Measurements from ENCODE around the gene AHCYL2. TPM values are rescaled to one million over a fixed set of nuclear protein-coding genes. Genes with fewer than 3 reads are reported as not detected.

AHCYL2 gene
- total RNA-seq, 1 experiment from 2014 or later: 23.2 TPM

GRCh38 chr7:129371487-129371886 lies 146.7 kb downstream of the AHCYL2 start:
- Histone ChIP-seq H3K4me1 (ENCODE audit: insufficient read depth, low read length) (peaks cover 9% of the 10 kb centered on the region; the same call in 1 of the 2 replicates), H3K79me2 (ENCODE audit: insufficient read depth, low read length) (no peaks in the 10 kb centered on the region), H4K20me1 (ENCODE audit: control insufficient read depth, insufficient read depth, insufficient read length) (no peaks in the 10 kb centered on the region), H3K79me1 (ENCODE audit: insufficient read depth, low read depth, low read length, poor library complexity, severe bottlenecking) (no peaks in the 10 kb centered on the region), H3K23ac (ENCODE audit: insufficient read length, low read depth, low read length) (no peak overlapping the region), H3K27me3 (ENCODE audit: insufficient read depth, low read length) (no peaks in the 10 kb centered on the region), H3K9ac (ENCODE audit: extremely low read depth, insufficient read length, low read length) (no peak overlapping the region), H3K18ac (ENCODE audit: insufficient read length, low read depth, low read length) (no peak overlapping the region), H3K56ac (ENCODE audit: insufficient read length, low read depth, low read length) (no peak overlapping the region), H3K23me2 (ENCODE audit: insufficient read length, low read depth, low read length, poor library complexity, severe bottlenecking) (no peaks in the 10 kb centered on the region), H3K4me2 (ENCODE audit: insufficient read depth, insufficient read length, low read length) (no peak overlapping the region), H4K91ac (ENCODE audit: insufficient read length, low read depth, low read length) (no peak overlapping the region), H4K8ac (replicated peaks; ENCODE audit: insufficient read length, low read depth, low read length) (no peak overlapping the region), H2AK5ac (ENCODE audit: insufficient read length, low read length) (no peak overlapping the region), H3T11ph (ENCODE audit: low read length) (no peak overlapping the region), H2BK12ac (ENCODE audit: insufficient read length, low read depth, low read length) (no peak overlapping the region), H2BK20ac (ENCODE audit: low read depth, low read length, poor library complexity, severe bottlenecking) (no peak overlapping the region), H3K9me3 (ENCODE audit: control insufficient read depth, low read depth, low read length) (no peaks in the 10 kb centered on the region), H2BK5ac (ENCODE audit: insufficient read length, low read length) (no peak overlapping the region), H2AFZ (ENCODE audit: low read length) (no peak overlapping the region), H2BK15ac (ENCODE audit: low read depth, low read length) (no peak overlapping the region), H2BK120ac (ENCODE audit: low read depth, low read length, poor library complexity, severe bottlenecking) (no peak overlapping the region), H3K27ac (ENCODE audit: insufficient read length, low read depth, low read length) (no peak overlapping the region), H3K14ac (ENCODE audit: insufficient read depth, low read length) (no peak overlapping the region), H4K5ac (ENCODE audit: insufficient read length, low read depth, low read length) (no peak overlapping the region), H3K4ac (ENCODE audit: low read depth, low read length) (no peak overlapping the region)
- Mint-ChIP-seq H3K4me3 (no peak overlapping the region), H3K9me3 (no peaks in the 10 kb centered on the region), H3K27me3 (ENCODE audit: low read depth) (no peaks in the 10 kb centered on the region), H3K36me3 (ENCODE audit: insufficient read depth in 1 of 3, low read depth in 3 of 3) (no peaks in the 10 kb centered on the region), H3K4me1 (peaks cover 47 to 54% of the 10 kb centered on the region in 2 experiments), H3K27ac (no peak overlapping the region)
- TF ChIP-seq CTCF (conservative IDR thresholded peaks at IDR 0.05): no peak
- no peak for DNase-seq
- no CpG with 5 or more reads among the region's 3 CpGs for WGBS (ENCODE audit: extremely low coverage, insufficient read length, low lambda C conversion rate)

Measured in H9 (cell line).